Cardiac fibroblast (primary cell): ENCODE data around the gene CREG2.

ENCODE experiments used
- DNase-seq, 2 donors: peaks; one replicate each; pipeline versions ENCODE4 v3.0.0 to v3.0.0-alpha.2; 2010; ENCODE audit warnings: low read depth in 2 of 2
- H3K4me3 ChIP-seq, 2 donors: replicated peaks in 1 of 2; 1 replicate in 1 of 2; 2 replicates in 1 of 2; pipeline ENCODE4 v1.5.1; 2011; ENCODE audit warnings: low read depth in 2 of 2, low read length in 2 of 2, mild to moderate bottlenecking in 2 of 2, moderate library complexity in 1 of 2
- TF ChIP-seq, protein P1 (sequence below): IDR thresholded peaks from one replicate; pipeline ENCODE4 v1.5.1; 2011; ENCODE audit warnings: low read depth, mild to moderate bottlenecking, low read length, inconsistent platforms

CREG2 gene

DNA sequence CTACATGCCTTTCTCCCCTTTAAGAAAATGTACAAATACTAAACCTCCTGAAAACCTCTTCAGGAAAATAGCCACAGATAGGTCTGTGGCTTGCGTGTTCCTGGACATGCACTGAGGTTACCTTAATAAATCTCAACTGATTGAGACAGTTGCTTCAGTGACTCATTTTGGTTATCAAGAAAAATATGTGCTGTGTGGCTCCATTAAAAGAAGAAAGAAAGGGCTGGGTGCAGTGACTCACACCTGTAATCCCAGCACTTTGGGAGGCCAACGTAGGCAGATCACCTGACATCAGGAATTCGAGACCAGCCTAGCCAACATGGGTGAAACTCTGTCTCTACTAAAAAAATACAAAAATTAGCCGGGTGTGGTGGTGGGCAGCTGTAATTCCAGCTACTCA is 27.1 kb downstream of the CREG2 start:
- TF ChIP-seq, protein P1, sequence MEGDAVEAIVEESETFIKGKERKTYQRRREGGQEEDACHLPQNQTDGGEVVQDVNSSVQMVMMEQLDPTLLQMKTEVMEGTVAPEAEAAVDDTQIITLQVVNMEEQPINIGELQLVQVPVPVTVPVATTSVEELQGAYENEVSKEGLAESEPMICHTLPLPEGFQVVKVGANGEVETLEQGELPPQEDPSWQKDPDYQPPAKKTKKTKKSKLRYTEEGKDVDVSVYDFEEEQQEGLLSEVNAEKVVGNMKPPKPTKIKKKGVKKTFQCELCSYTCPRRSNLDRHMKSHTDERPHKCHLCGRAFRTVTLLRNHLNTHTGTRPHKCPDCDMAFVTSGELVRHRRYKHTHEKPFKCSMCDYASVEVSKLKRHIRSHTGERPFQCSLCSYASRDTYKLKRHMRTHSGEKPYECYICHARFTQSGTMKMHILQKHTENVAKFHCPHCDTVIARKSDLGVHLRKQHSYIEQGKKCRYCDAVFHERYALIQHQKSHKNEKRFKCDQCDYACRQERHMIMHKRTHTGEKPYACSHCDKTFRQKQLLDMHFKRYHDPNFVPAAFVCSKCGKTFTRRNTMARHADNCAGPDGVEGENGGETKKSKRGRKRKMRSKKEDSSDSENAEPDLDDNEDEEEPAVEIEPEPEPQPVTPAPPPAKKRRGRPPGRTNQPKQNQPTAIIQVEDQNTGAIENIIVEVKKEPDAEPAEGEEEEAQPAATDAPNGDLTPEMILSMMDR, result no peak
- DNase-seq, result peak in 1 of 2 donors; percentile 26
- H3K4me3 ChIP-seq, result no peak overlapping the region

DNA sequence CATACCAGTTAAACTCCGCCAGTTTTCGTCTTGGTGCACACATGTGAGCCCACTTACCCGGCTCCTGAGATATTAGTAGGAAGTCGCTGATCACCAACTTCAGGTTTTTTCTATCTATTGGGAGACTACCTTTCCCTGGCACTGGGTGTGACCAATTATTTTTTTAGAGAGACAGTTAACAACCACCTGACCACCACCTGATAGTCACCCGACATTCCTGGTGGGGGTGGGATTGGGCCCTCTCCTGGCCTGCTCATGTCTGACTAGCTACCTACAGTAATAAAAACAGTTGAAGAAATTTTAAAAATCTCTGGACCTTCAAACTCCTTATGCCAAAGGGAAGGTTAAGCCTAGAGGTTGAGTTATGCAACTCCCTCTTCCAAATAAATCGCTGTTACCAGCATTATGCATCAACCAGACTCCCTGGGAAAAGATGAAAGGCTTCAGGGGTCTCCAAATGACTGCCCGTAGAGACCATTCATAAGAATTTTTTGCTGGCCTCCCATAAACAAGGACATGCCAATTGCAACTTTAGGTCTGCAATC is 27.8 kb downstream of the CREG2 start:
- TF ChIP-seq, protein P1, result no peak

GRCh38 chr2:101357376-101357775 is 29.9 kb downstream of the CREG2 start:
- TF ChIP-seq, protein P1, result no peak
- peak in 1 of 2 donors; percentile 70 for DNase-seq
- no peak overlapping the region for H3K4me3 ChIP-seq

More for the DNA sequence above, 27.8 kb downstream of the CREG2 start:
- H3K4me3 ChIP-seq, result no peak overlapping the region
- no peak for DNase-seq

- H3K4me3 ChIP-seq, result no peak overlapping the region
- peak; percentile 46 to 68 for DNase-seq
- TF ChIP-seq, protein P1, result no peak
Measured at GRCh38 chr2:101356521-101356920, 30.8 kb downstream of the CREG2 start.

DNA sequence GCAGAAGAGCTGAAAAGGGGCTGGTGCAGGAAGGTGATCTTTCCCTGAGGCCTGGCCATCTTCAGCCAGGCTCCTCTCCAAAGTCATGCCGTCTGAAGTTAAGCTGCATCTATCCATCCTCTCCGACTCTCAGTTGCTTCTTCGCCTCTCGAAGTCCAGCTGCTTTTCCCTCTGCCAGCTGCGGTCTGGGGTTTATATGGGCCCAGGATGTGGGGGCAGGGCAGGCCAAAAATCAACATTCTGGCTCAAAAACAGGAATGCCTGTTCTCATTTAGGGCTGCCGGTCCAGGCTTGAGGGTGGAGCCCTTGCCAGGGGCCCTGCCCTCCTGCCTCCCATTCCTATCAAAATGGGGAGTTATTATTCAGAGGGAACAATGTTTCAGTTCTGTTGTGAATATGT is 31.2 kb downstream of the CREG2 start:
- no peak for DNase-seq
- TF ChIP-seq, protein P1, result no peak
- no peak overlapping the region for H3K4me3 ChIP-seq

DNA sequence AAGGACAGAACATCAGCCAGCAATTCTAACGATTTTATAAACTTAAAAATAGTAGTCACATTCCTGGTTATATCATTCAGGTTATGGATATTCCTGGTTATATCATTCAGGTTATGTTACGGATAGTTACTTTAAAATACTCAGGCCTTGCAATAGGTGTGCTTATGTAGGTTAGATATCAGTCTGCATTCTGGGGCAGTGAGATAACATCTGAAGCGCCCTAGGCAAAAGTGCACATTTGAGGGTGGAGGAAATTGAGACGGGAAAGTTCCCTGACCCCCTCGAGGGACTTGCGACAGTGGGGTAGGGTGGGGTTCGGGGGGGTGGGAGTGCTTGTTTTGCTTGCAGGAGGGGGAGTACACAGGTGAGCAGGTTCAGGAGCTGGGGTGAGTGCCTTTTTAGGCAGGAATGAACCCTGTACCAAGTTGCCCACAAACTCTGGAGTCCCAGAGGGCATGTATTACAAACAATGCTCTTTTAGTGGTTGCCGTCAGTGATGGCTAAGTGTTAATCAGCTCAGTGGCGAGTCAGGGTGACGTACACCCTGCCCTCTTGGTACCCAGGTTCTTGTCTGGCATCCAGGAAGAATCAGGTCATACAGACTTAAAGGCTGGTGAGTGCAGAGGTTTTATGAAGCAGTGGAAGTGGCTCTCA is 31.8 kb downstream of the CREG2 start:
- TF ChIP-seq, protein P1, result no peak
- H3K4me3 ChIP-seq, result no peak overlapping the region
- DNase-seq, result peak in 1 of 2 donors; percentile 12
